ENCODE results near the gene RPTOR. TPM values are rescaled to one million over a fixed set of nuclear protein-coding genes. Genes with fewer than 3 reads are reported as not detected.

The RPTOR gene
- total and polyA plus RNA-seq, 10 of the 15 experiments (the other 5 are each of a cell fraction or from before 2014, with no cell fraction given): 0.18 to 32.1 (median 7.8) TPM

DNA sequence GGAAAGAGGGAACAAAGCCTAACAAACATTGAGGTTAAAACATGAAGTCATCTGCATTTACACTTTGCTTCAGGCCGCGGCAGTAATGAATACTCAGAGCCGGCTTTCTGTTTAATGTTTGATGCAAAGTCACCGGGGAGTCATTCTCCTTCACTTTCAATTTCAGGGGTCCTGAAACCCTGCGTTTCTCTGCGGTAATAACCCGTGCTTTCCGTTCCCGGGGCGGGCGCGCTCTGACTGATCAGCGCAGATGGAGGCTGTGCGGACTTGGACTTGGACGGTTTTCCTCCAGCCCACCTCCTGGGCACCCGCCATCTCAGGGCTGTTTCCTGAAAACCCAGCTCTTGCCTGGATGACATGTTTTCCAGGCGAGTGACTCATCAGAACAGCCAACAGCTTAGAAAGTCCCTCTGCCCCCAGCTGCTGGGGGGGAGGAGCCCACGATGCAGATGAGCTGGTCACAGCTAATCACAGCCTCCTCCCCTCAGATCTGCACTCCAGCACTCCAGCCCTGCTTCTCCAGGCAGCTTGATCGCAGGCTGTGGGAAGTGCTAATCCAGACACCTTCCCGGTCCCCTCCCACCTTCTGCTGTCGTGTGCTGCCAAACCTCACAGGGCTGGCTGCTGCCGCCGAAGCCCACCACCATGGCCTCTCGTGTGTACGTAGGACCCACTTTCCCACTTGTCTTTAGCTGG is 288.4 kb downstream of the RPTOR start:
- Histone ChIP-seq H3K27me3 (replicated peaks in 1 of 2; ENCODE audit: control insufficient read depth in 2 of 2, insufficient read depth in 2 of 2, low read length in 1 of 2) (no peaks in the 10 kb centered on the region), H3K36me3 (ENCODE audit: control insufficient read depth in 2 of 2, insufficient read depth in 2 of 2, low read length in 1 of 2) (peaks cover 0 to 2% of the 10 kb centered on the region in 2 experiments; a peak in 2 of 4 replicates), H3K4me2 (ENCODE audit: control insufficient read depth, insufficient read depth) (peak overlapping the region; percentile 30), H3K9ac (ENCODE audit: control insufficient read depth, insufficient read depth, low read length) (peak overlapping the region; percentile 76), H4K20me1 (ENCODE audit: control insufficient read depth, insufficient read depth) (no peaks in the 10 kb centered on the region), H3K4me3 (peak overlapping the region; percentile 65; the same call in 1 of the 2 replicates), H3K9me3 (replicated peaks; ENCODE audit: control insufficient read depth, insufficient read depth, low read length) (no peaks in the 10 kb centered on the region), H2AFZ (ENCODE audit: control insufficient read depth, low read depth, low read length) (peak overlapping the region; percentile 85), H3K4me1 (ENCODE audit: control insufficient read depth, insufficient read depth, low read length) (peaks cover 16% of the 10 kb centered on the region), H3K27ac (ENCODE audit: control insufficient read depth, insufficient read depth) (peak overlapping the region; percentile 95), H3K79me2 (ENCODE audit: control insufficient read depth, insufficient read depth, low read length) (no peaks in the 10 kb centered on the region)
- WGBS (ENCODE audit: insufficient coverage, insufficient replicate concordance, low lambda C conversion rate, missing lambda C conversion rate): 19% methylated on average over 25 of the region's 25 CpGs
- intact Hi-C loops (cut with micrococcal nuclease; ENCODE audit: unreplicated experiment) (loop anchor here (1.0 to 5.0 kb wide), 3 partner anchors 23 to 96 kb away; no protein-coding TSS in a partner anchor), in situ Hi-C loops (cut with MboI) (no loop called here)
- RAD21 ChIA-PET (ENCODE audit: unreplicated experiment): interaction anchor here (0.6 to 1.9 kb wide), 13 partner anchors 23 to 456 kb away, joined by 3 to 15 read pairs (median 5); no protein-coding TSS in a partner anchor
- TSS peak; percentile 29 for BruUV-seq (replicated peaks)
- POLR2A ChIA-PET: interaction anchor here (0.6 to 1.8 kb wide), 10 partner anchors 21 to 826 kb away, joined by 3 to 9 read pairs (median 4); no protein-coding TSS in a partner anchor
- CTCF ChIA-PET: interaction anchor here (0.8 to 2.5 kb wide), 11 partner anchors 13 to 731 kb away, joined by 3 to 7 read pairs (median 4); partner anchors contain the start of gene GAA
- FAIRE-seq (peak; percentile 99), DNase-seq (ENCODE audit: low read depth, low spot score) (peak; percentile 73), ATAC-seq (peak; percentile 96)
- SMC1A ChIA-PET (ENCODE audit: uncharacterized antibody, unreplicated experiment): interaction anchor here (0.7 to 2.1 kb wide), 16 partner anchors 11 to 228 kb away, joined by 3 to 17 read pairs (median 3); no protein-coding TSS in a partner anchor
- TF ChIP-seq RELA (IDR thresholded peaks at IDR 0.05; ENCODE audit: borderline replicate concordance, partially characterized antibody) (peak; percentile 59), FOXM1 (IDR thresholded peaks at IDR 0.05; ENCODE audit: low read depth, low read length) (peak; percentile 56), TCF12 (IDR thresholded peaks at IDR 0.05; ENCODE audit: low read depth, low read length) (0 out of 2 replicates have a peak, but pooled peaks have one; percentile 45), BCL11A (IDR thresholded peaks at IDR 0.05; ENCODE audit: low read depth, low read length) (no peak), YY1 (IDR thresholded peaks at IDR 0.05; ENCODE audit: low read depth, low read length) (peak; percentile 78), TAF1 (IDR thresholded peaks at IDR 0.05; ENCODE audit: borderline replicate concordance, low read depth, low read length) (peak; percentile 61; the same call in 1 of the 2 replicates), HDAC6 (IDR thresholded peaks at IDR 0.05; ENCODE audit: unreplicated experiment) (no peak), POLR2AphosphoS2 (IDR thresholded peaks at IDR 0.05; ENCODE audit: low read depth, low read length) (peak; percentile 38; the same call in 1 of the 2 replicates), ASH2L (IDR thresholded peaks at IDR 0.05; ENCODE audit: borderline replicate concordance, low read depth) (peak; percentile 91; the same call in 1 of the 2 replicates), DPF2 (IDR thresholded peaks at IDR 0.05) (peak; percentile 92), IRF4 (IDR thresholded peaks at IDR 0.05; ENCODE audit: low read depth, low read length) (peak; percentile 68; the same call in 1 of the 2 replicates)
- TF ChIP-seq, protein P1, sequence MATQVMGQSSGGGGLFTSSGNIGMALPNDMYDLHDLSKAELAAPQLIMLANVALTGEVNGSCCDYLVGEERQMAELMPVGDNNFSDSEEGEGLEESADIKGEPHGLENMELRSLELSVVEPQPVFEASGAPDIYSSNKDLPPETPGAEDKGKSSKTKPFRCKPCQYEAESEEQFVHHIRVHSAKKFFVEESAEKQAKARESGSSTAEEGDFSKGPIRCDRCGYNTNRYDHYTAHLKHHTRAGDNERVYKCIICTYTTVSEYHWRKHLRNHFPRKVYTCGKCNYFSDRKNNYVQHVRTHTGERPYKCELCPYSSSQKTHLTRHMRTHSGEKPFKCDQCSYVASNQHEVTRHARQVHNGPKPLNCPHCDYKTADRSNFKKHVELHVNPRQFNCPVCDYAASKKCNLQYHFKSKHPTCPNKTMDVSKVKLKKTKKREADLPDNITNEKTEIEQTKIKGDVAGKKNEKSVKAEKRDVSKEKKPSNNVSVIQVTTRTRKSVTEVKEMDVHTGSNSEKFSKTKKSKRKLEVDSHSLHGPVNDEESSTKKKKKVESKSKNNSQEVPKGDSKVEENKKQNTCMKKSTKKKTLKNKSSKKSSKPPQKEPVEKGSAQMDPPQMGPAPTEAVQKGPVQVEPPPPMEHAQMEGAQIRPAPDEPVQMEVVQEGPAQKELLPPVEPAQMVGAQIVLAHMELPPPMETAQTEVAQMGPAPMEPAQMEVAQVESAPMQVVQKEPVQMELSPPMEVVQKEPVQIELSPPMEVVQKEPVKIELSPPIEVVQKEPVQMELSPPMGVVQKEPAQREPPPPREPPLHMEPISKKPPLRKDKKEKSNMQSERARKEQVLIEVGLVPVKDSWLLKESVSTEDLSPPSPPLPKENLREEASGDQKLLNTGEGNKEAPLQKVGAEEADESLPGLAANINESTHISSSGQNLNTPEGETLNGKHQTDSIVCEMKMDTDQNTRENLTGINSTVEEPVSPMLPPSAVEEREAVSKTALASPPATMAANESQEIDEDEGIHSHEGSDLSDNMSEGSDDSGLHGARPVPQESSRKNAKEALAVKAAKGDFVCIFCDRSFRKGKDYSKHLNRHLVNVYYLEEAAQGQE (IDR thresholded peaks at IDR 0.05; ENCODE audit: low read depth, low read length): no peak
- TF ChIP-seq, protein P2, sequence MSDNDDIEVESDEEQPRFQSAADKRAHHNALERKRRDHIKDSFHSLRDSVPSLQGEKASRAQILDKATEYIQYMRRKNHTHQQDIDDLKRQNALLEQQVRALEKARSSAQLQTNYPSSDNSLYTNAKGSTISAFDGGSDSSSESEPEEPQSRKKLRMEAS (IDR thresholded peaks at IDR 0.05; ENCODE audit: low read depth, low read length): peak; percentile 54; the same call in 1 of the 2 replicates
- TF ChIP-seq, protein P3, sequence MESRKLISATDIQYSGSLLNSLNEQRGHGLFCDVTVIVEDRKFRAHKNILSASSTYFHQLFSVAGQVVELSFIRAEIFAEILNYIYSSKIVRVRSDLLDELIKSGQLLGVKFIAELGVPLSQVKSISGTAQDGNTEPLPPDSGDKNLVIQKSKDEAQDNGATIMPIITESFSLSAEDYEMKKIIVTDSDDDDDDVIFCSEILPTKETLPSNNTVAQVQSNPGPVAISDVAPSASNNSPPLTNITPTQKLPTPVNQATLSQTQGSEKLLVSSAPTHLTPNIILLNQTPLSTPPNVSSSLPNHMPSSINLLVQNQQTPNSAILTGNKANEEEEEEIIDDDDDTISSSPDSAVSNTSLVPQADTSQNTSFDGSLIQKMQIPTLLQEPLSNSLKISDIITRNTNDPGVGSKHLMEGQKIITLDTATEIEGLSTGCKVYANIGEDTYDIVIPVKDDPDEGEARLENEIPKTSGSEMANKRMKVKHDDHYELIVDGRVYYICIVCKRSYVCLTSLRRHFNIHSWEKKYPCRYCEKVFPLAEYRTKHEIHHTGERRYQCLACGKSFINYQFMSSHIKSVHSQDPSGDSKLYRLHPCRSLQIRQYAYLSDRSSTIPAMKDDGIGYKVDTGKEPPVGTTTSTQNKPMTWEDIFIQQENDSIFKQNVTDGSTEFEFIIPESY (IDR thresholded peaks at IDR 0.05): no peak
- TF ChIP-seq, protein P4, sequence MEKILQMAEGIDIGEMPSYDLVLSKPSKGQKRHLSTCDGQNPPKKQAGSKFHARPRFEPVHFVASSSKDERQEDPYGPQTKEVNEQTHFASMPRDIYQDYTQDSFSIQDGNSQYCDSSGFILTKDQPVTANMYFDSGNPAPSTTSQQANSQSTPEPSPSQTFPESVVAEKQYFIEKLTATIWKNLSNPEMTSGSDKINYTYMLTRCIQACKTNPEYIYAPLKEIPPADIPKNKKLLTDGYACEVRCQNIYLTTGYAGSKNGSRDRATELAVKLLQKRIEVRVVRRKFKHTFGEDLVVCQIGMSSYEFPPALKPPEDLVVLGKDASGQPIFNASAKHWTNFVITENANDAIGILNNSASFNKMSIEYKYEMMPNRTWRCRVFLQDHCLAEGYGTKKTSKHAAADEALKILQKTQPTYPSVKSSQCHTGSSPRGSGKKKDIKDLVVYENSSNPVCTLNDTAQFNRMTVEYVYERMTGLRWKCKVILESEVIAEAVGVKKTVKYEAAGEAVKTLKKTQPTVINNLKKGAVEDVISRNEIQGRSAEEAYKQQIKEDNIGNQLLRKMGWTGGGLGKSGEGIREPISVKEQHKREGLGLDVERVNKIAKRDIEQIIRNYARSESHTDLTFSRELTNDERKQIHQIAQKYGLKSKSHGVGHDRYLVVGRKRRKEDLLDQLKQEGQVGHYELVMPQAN (conservative IDR thresholded peaks at IDR 0.05): peak; percentile 44; the same call in 1 of the 2 replicates
